ENCODE results near the gene GOLGA6C.
A peak's percentile ranks its signal among the peaks of the same experiment; 100 is the strongest.
"Not testable (repeated sequence)": the region's sequence is repeated elsewhere in the genome, so short reads cannot be mapped to it uniquely, and the experiment has no call there.

GOLGA6C gene

DNA sequence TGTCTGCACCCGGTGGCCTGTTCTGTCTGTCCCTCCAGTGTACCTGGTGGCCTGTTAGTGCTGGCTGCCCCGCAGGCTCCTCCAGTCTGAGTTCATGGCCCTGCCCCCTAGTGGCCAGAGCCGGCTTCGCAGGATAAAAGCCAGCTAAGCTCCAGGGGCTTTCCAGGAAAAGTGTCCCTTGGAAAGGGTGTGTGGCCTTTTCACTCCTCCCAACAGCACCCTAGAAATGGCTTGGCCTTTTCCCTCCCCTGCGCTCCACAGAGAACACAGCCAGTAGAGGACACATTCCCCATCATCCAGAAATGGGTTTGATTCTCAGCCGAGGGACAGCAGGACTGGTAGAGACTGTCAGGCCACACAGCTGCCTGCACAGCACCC, 41.2 kb downstream of the GOLGA6C start:
- not testable (repeated sequence) for H3K4me3 ChIP-seq (replicated peaks; ENCODE audit: low read depth, low read length); DNase-seq (ENCODE audit: low read depth)
- TF ChIP-seq, protein P1, sequence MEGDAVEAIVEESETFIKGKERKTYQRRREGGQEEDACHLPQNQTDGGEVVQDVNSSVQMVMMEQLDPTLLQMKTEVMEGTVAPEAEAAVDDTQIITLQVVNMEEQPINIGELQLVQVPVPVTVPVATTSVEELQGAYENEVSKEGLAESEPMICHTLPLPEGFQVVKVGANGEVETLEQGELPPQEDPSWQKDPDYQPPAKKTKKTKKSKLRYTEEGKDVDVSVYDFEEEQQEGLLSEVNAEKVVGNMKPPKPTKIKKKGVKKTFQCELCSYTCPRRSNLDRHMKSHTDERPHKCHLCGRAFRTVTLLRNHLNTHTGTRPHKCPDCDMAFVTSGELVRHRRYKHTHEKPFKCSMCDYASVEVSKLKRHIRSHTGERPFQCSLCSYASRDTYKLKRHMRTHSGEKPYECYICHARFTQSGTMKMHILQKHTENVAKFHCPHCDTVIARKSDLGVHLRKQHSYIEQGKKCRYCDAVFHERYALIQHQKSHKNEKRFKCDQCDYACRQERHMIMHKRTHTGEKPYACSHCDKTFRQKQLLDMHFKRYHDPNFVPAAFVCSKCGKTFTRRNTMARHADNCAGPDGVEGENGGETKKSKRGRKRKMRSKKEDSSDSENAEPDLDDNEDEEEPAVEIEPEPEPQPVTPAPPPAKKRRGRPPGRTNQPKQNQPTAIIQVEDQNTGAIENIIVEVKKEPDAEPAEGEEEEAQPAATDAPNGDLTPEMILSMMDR (IDR thresholded peaks at IDR 0.05; ENCODE audit: low read length, missing control alignments) = peak; percentile 24

DNA sequence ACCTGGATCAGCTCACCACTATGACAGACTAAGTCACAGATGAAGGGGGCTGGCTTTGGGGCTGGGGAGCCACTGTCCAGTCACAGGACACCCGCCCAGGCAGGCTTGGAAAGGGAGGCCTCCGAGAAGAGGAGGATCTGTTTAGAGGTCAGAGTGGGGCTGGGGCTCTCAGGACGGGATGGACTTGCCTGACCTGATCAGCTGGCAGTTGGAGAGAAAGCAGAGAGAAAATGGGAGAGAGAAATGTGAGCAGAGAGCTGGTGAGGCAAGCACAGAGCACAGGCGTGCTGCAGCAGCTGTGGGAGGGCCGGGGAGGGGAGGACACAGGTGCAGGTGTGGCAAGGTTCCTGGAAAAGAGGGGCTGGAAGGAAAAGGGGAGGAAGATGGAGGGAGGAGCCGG, 41.9 kb downstream of the GOLGA6C start:
- not testable (repeated sequence) for DNase-seq (ENCODE audit: low read depth); H3K4me3 ChIP-seq (replicated peaks; ENCODE audit: low read depth, low read length)

GRCh38 chr15:75302318-75302717, 44.2 kb downstream of the GOLGA6C start:
- DNase-seq (ENCODE audit: low read depth) = no peak
- TF ChIP-seq, protein P1 (IDR thresholded peaks at IDR 0.05; ENCODE audit: low read length, missing control alignments) = no peak
- no peak overlapping the region for H3K4me3 ChIP-seq (replicated peaks; ENCODE audit: low read depth, low read length)

DNA sequence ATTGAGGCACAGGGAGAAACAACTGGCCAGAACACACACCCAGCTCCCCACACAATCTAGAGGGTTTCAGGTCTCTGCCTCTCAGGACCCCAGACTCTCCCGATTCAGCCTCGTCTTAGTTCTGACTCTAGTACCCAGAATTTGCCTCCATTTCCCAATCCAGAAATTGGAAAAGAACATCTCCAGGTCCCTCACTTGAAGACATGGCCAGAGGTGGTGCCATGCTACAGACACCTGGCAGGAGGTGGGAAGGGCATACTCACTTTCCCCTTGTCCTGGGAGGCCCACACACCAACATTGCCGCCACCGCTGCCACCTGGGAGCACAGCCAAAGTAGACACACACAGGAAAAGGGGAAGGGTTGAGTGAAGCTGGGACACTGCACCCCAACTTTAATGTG, 44.6 kb downstream of the GOLGA6C start:
- not testable (repeated sequence) for DNase-seq (ENCODE audit: low read depth); H3K4me3 ChIP-seq (replicated peaks; ENCODE audit: low read depth, low read length)

DNA sequence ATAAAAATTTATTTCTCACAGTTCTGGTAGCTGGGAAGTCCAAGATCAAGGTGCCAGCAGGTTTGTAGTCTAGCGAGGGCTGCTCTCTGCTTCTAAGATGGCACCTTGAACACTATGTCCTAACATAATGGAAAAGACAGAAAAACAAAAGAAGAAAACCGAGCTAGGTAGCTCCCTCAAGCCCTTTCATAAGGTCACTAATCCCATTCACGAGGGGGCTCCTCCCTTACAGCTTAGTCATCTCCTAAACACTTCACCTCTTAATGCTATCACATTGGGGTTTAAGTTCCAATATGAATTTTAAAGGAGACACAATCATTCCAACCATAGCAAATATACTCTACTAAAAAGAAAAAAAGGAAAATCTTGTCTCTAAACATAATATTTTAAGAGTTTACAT, 48.1 kb downstream of the GOLGA6C start:
- TF ChIP-seq, protein P1 (IDR thresholded peaks at IDR 0.05; ENCODE audit: low read length, missing control alignments) = no peak
- no peak for DNase-seq (ENCODE audit: low read depth)
- no peak overlapping the region for H3K4me3 ChIP-seq (replicated peaks; ENCODE audit: low read depth, low read length)

DNA sequence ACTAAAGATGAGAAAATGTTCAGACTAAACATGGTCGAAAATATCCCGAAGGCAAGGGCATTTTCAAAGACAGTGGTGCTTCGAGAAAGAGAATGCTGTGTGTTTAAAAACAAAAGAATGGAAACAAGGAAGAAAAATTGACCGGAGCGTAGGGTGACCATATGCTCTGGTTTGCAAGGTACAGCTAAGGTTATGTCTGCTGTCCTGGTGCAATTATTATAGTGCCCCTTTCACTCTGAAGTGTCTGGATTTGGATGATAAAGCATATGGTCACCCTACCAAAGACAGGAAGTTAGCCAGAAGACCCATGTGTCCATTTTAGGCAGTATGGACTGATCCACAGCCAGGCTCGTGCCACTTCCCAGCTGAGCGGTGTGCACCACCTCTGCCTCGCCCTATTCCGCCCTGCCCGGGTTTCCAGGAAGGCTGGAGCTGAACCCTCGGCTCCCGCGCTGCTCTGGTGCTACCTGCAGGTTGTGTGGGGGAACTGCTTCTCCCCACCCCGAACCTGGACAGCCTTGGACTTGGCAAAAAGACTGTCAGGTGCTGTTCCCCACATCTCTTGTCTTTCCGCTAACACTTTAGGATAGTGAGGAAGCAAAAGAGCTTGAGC, 49.8 kb downstream of the GOLGA6C start:
- DNase-seq (ENCODE audit: low read depth) = peak; percentile 24
- H3K4me3 ChIP-seq (replicated peaks; ENCODE audit: low read depth, low read length) = no peak overlapping the region
- TF ChIP-seq, protein P1 (IDR thresholded peaks at IDR 0.05; ENCODE audit: low read length, missing control alignments) = peak; percentile 41

GRCh38 chr15:75309711-75310110, 51.6 kb downstream of the GOLGA6C start:
- DNase-seq (ENCODE audit: low read depth) = peak; percentile 20
- TF ChIP-seq, protein P1 (IDR thresholded peaks at IDR 0.05; ENCODE audit: low read length, missing control alignments) = no peak
- H3K4me3 ChIP-seq (replicated peaks; ENCODE audit: low read depth, low read length) = no peak overlapping the region

GRCh38 chr15:75312548-75312947, 54.4 kb downstream of the GOLGA6C start:
- peak; percentile 13 for DNase-seq (ENCODE audit: low read depth)

More at GRCh38 chr15:75312548-75312947, 54.4 kb downstream of the GOLGA6C start:
- H3K4me3 ChIP-seq (replicated peaks; ENCODE audit: low read depth, low read length) = not testable (repeated sequence)

Data from fibroblast of pulmonary artery (primary cell).